CD4-positive, CD25-positive, alpha-beta regulatory T cell (primary cell): ENCODE results near the gene SLC12A5. TPM values are rescaled to one million over a fixed set of nuclear protein-coding genes. Genes with fewer than 3 reads are reported as not detected.

Experiments used
- ATAC-seq, 2 donors: fragments of 150-1000 bp; cut with Tn5 transposase; one replicate each; pipeline ENCODE4 v1.10.0; 2021; ENCODE audit warnings: low read depth in 2 of 2, moderate number of reproducible peaks in 2 of 2, moderate library complexity in 1 of 2
- DNase-seq, 3 donors: peaks; one replicate each; pipeline versions ENCODE4 v3.0.0 to v3.0.0-alpha.2; 2012 to 2022; ENCODE audit warnings: mixed read lengths in 1 of 3
- H3K27ac ChIP-seq: one replicate; pipeline ENCODE4 v1.7.0; 2013; ENCODE audit warnings: mild to moderate bottlenecking, low read length; ENCODE audit not compliant: insufficient read depth, poor library complexity, severe bottlenecking
- H3K27me3 ChIP-seq: one replicate; pipeline ENCODE4 v1.7.0; 2013; ENCODE audit warnings: low read length; ENCODE audit not compliant: control insufficient read depth, insufficient read depth
- H3K36me3 ChIP-seq: one replicate; pipeline ENCODE4 v1.7.0; 2013; ENCODE audit warnings: mild to moderate bottlenecking, low read length, moderate library complexity; ENCODE audit not compliant: control insufficient read depth, insufficient read depth
- H3K4me1 ChIP-seq: 2 replicates; pipeline ENCODE4 v1.7.0; 2013; ENCODE audit warnings: mild to moderate bottlenecking, low read length; ENCODE audit not compliant: insufficient read depth, control insufficient read depth, poor library complexity, severe bottlenecking
- H3K4me3 ChIP-seq: one replicate; pipeline ENCODE4 v1.7.0; 2013; ENCODE audit warnings: low read depth, mild to moderate bottlenecking, low read length, moderate library complexity
- H3K9me3 ChIP-seq, 2 experiments: 1 replicate in 1 of 2; 2 replicates in 1 of 2; pipeline ENCODE4 v1.7.0; 2013; ENCODE audit warnings: low read length in 2 of 2, mild to moderate bottlenecking in 1 of 2, moderate library complexity in 1 of 2; ENCODE audit not compliant: control insufficient read depth in 2 of 2
- H3K27ac Mint-ChIP-seq, 3 donors: one replicate each; pipeline ENCODE4 v1.8.0; 2020 to 2022; ENCODE audit warnings: mild to moderate bottlenecking in 3 of 3, mixed read lengths in 3 of 3, moderate library complexity in 2 of 3
- H3K27me3 Mint-ChIP-seq: one replicate; pipeline ENCODE4 v1.8.0; 2022; ENCODE audit warnings: mild to moderate bottlenecking, mixed read lengths
- H3K36me3 Mint-ChIP-seq: one replicate; pipeline ENCODE4 v1.8.0; 2020; ENCODE audit warnings: mixed read lengths
- H3K4me1 Mint-ChIP-seq, 4 donors: one replicate each; pipeline ENCODE4 v1.8.0; 2020 to 2022; ENCODE audit warnings: mixed read lengths in 4 of 4, mild to moderate bottlenecking in 1 of 4
- H3K4me3 Mint-ChIP-seq, 4 donors: one replicate each; pipeline ENCODE4 v1.8.0; 2020 to 2022; ENCODE audit warnings: mild to moderate bottlenecking in 4 of 4, mixed read lengths in 4 of 4, moderate library complexity in 3 of 4
- H3K9me3 Mint-ChIP-seq, 7 donors: one replicate each; pipeline ENCODE4 v1.8.0; 2020 to 2022; ENCODE audit warnings: mixed read lengths in 7 of 7, mild to moderate bottlenecking in 3 of 7, moderate library complexity in 2 of 7
- polyA plus RNA-seq, 4 donors: library from polyadenylated mRNA; unstranded; fragments of 300-500 nt; fragmentation: Illumina TruSeq; gene quantifications; one replicate each; pipeline ENCODE4 v1.2.3, GENCODE V29; 2021
- total RNA-seq: library from RNA; stranded (reverse); gene quantifications from one replicate; pipeline ENCODE4 v1.2.3, GENCODE V29; 2022

SLC12A5 gene
- total and polyA plus RNA-seq, 5 donors from 2014 or later: not detected

DNA sequence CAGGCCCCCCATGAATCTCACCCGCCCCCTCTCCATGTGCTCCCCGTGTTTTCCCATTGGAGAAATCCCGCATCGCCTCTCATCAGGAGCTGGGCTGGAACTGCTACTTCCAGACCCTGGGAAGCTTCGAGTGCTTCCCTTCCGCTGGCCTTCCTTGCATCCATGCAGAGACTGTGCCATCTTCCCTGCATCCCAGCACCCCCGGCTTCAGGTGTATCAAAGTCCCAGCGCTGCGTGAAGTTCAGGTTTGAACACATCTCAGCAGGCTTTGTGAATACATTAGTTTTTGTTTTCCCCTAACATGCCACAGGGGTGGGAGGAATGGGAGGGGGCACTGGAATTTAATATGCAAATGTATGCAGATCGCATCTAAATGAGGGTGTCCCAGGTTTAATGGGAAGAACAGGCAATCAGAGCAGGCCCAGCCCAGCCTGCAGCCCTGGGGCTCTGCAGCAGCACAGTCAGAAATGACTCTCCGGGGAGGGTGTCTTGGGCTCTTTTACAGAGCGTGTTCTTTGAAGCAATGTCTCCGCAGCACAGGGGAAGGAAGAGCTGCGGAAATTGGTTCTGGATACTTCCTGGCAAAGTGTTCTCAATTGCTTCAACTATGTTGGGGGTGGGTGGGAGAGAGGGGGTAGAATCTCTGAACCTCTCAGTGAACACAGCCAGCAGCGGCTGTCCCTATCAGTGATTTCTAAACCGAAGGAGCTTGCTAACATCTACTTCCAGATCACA lies 28.6 kb upstream of the SLC12A5 start:
- peaks cover 16 to 80% (median 44%) of the 10 kb centered on the region in 4 donors for H3K4me1 Mint-ChIP-seq

GRCh38 chr20:46001498-46001897 lies 27.5 kb upstream of the SLC12A5 start:
- H3K9me3 Mint-ChIP-seq: no peaks in the 10 kb centered on the region
- DNase-seq (no peak), ATAC-seq (no peak)
- no peak overlapping the region for H3K27ac Mint-ChIP-seq
- Histone ChIP-seq H3K4me1 (peaks cover 72% of the 10 kb centered on the region), H3K27me3 (no peaks in the 10 kb centered on the region), H3K36me3 (no peaks in the 10 kb centered on the region), H3K27ac (no peak overlapping the region), H3K9me3 (no peaks in the 10 kb centered on the region), H3K4me3 (no peak overlapping the region)
- H3K4me3 Mint-ChIP-seq: peak overlapping the region in 2 of 4 donors; percentile 39 to 48
- H3K36me3 Mint-ChIP-seq: no peaks in the 10 kb centered on the region
- peaks cover 21 to 84% (median 52%) of the 10 kb centered on the region in 4 donors for H3K4me1 Mint-ChIP-seq
- peaks cover 12% of the 10 kb centered on the region for H3K27me3 Mint-ChIP-seq

More for the DNA sequence above, 28.6 kb upstream of the SLC12A5 start:
- H3K4me3 ChIP-seq: no peak overlapping the region
- peak in 1 of 3 donors; percentile 28 for DNase-seq
- no peaks in the 10 kb centered on the region for H3K36me3 ChIP-seq
- H3K27me3 ChIP-seq: no peaks in the 10 kb centered on the region
- H3K4me1 ChIP-seq: peaks cover 64% of the 10 kb centered on the region
- Mint-ChIP-seq H3K4me3 (peak overlapping the region in 3 of 4 donors; percentile 52 to 75 (median 70)), H3K27ac (peak overlapping the region in 2 of 3 donors; percentile 32 to 74), H3K9me3 (no peaks in the 10 kb centered on the region), H3K36me3 (no peaks in the 10 kb centered on the region), H3K27me3 (peaks cover 7% of the 10 kb centered on the region)
- peak; percentile 18 to 50 for ATAC-seq
- H3K27ac ChIP-seq: no peak overlapping the region
- no peaks in the 10 kb centered on the region for H3K9me3 ChIP-seq

- Mint-ChIP-seq H3K4me1 (peaks cover 21 to 85% (median 53%) of the 10 kb centered on the region in 4 donors), H3K27me3 (peaks cover 12% of the 10 kb centered on the region), H3K36me3 (no peaks in the 10 kb centered on the region), H3K27ac (no peak overlapping the region), H3K4me3 (peak overlapping the region in 1 of 4 donors; percentile 39), H3K9me3 (no peaks in the 10 kb centered on the region)
- Histone ChIP-seq H3K4me1 (peaks cover 72% of the 10 kb centered on the region), H3K4me3 (no peak overlapping the region), H3K36me3 (no peaks in the 10 kb centered on the region), H3K27ac (no peak overlapping the region), H3K27me3 (no peaks in the 10 kb centered on the region), H3K9me3 (no peaks in the 10 kb centered on the region)
- no peak for DNase-seq
- no peak for ATAC-seq
Measured at GRCh38 chr20:46002008-46002407, 27.0 kb upstream of the SLC12A5 start.

GRCh38 chr20:46004187-46004586 lies 24.8 kb upstream of the SLC12A5 start:
- H3K4me3 Mint-ChIP-seq: peak overlapping the region in 3 of 4 donors; percentile 4 to 80 (median 76)
- H3K4me3 ChIP-seq: peak overlapping the region; percentile 75
- no peaks in the 10 kb centered on the region for H3K36me3 Mint-ChIP-seq
- no peaks in the 10 kb centered on the region for H3K9me3 ChIP-seq
- H3K27ac ChIP-seq: no peak overlapping the region
- H3K9me3 Mint-ChIP-seq: no peaks in the 10 kb centered on the region
- H3K4me1 ChIP-seq: peaks cover 72% of the 10 kb centered on the region
- H3K27me3 Mint-ChIP-seq: peaks cover 23% of the 10 kb centered on the region
- H3K4me1 Mint-ChIP-seq: peaks cover 14 to 82% (median 51%) of the 10 kb centered on the region in 4 donors
- peak overlapping the region; percentile 8 to 80 (median 77) for H3K27ac Mint-ChIP-seq
- no peaks in the 10 kb centered on the region for H3K27me3 ChIP-seq
- DNase-seq: no peak
- no peak for ATAC-seq
- no peaks in the 10 kb centered on the region for H3K36me3 ChIP-seq

- no peaks in the 10 kb centered on the region for H3K36me3 Mint-ChIP-seq
- H3K27me3 ChIP-seq: no peaks in the 10 kb centered on the region
- DNase-seq: peak in 2 of 3 donors; percentile 44 to 82
- peak overlapping the region; percentile 76 to 89 (median 79) for H3K4me3 Mint-ChIP-seq
- H3K9me3 Mint-ChIP-seq: no peaks in the 10 kb centered on the region
- H3K4me1 Mint-ChIP-seq: peaks cover 14 to 81% (median 52%) of the 10 kb centered on the region in 4 donors
- H3K27ac ChIP-seq: no peak overlapping the region
- peaks cover 68% of the 10 kb centered on the region for H3K4me1 ChIP-seq
- H3K27me3 Mint-ChIP-seq: peaks cover 31% of the 10 kb centered on the region
- peak; percentile 55 to 62 for ATAC-seq
- peak overlapping the region; percentile 75 for H3K4me3 ChIP-seq
- no peaks in the 10 kb centered on the region for H3K36me3 ChIP-seq
- H3K9me3 ChIP-seq: no peaks in the 10 kb centered on the region
- H3K27ac Mint-ChIP-seq: peak overlapping the region in 2 of 3 donors; percentile 77 to 89
Measured at GRCh38 chr20:46004889-46005473, 24.0 kb upstream of the SLC12A5 start.

DNA sequence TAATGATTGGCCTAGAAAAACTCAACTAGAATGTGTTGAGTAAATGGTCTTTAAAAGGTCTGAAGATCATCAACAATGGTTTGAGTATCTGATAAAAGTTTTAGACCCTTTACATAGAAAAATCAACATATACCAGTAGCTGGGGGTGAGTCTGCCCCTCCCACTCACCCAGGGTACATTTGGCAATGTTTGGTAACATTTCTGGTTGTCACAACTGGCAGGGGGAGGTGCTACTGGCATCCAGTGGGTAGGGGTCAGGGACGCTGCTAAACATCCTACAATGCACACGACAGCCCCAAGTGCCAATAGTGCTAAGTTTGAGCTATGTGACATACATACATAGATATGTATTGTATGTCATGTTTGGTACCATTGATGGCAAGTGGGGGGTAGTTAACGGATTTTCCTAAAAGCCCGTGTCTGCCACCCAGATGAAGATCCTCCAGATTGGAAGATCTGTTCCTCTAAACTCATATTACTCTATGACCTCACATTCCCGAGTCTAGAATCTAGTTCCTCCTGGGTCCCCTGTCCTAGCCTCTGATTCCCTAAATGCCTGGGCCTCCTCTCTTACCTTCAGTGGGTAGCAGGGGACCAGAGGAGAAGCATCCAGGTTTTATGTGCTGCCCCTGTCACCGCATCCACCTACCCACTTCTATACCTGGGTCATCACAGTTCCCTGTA lies 22.9 kb upstream of the SLC12A5 start:
- peak overlapping the region in 1 of 3 donors; percentile 77 for H3K27ac Mint-ChIP-seq
- DNase-seq (no peak), ATAC-seq (no peak)
- H3K4me3 Mint-ChIP-seq: peak overlapping the region; percentile 62 to 76 (median 68)
- peaks cover 14 to 80% (median 54%) of the 10 kb centered on the region in 4 donors for H3K4me1 Mint-ChIP-seq
- H3K4me3 ChIP-seq: no peak overlapping the region
- H3K27me3 ChIP-seq: no peaks in the 10 kb centered on the region
- no peaks in the 10 kb centered on the region for H3K9me3 ChIP-seq
- H3K27ac ChIP-seq: no peak overlapping the region
- peaks cover 68% of the 10 kb centered on the region for H3K4me1 ChIP-seq
- peaks cover 43% of the 10 kb centered on the region for H3K27me3 Mint-ChIP-seq
- no peaks in the 10 kb centered on the region for H3K36me3 ChIP-seq
- H3K36me3 Mint-ChIP-seq: no peaks in the 10 kb centered on the region
- H3K9me3 Mint-ChIP-seq: peaks cover 0 to 1% (median 0%) of the 10 kb centered on the region in 7 donors

GRCh38 chr20:46006964-46007363 lies 22.1 kb upstream of the SLC12A5 start:
- H3K36me3 ChIP-seq: no peaks in the 10 kb centered on the region
- DNase-seq (no peak), ATAC-seq (no peak)
- Mint-ChIP-seq H3K4me1 (peaks cover 14 to 82% (median 60%) of the 10 kb centered on the region in 4 donors), H3K9me3 (peaks cover 0 to 5% (median 0%) of the 10 kb centered on the region in 7 donors), H3K4me3 (no peak overlapping the region), H3K27me3 (peaks cover 51% of the 10 kb centered on the region), H3K27ac (no peak overlapping the region), H3K36me3 (no peaks in the 10 kb centered on the region)
- H3K4me3 ChIP-seq: no peak overlapping the region
- no peak overlapping the region for H3K27ac ChIP-seq
- H3K4me1 ChIP-seq: peaks cover 68% of the 10 kb centered on the region
- peaks cover 6% of the 10 kb centered on the region for H3K27me3 ChIP-seq
- no peaks in the 10 kb centered on the region for H3K9me3 ChIP-seq
